Right lobe of liver (tissue), 4 donors: ENCODE measurements around the gene ANLN.
"Not testable (repeated sequence)": the region's sequence is repeated elsewhere in the genome, so short reads cannot be mapped to it uniquely, and the experiment has no call there.

Experiments used
- POLR2A ChIP-seq: fragments of 450-650 bp; IDR thresholded peaks from one replicate; pipeline ENCODE4 v1.6.1; 2017; ENCODE audit warnings: antibody characterized with exemption, mild to moderate bottlenecking
- TF ChIP-seq, protein P1 (sequence below), 4 donors: fragments of 200-600 bp in 3 of 4; fragments of 450-650 bp in 1 of 4; IDR thresholded peaks; one replicate each; pipeline versions ENCODE4 v1.5.1 to v1.8.0; 2016 to 2022; ENCODE audit warnings: antibody characterized with exemption in 4 of 4, mild to moderate bottlenecking in 2 of 4
- donor health status: DM: no; HTN: no; CAD: no.
- donor health status: DM: no; HTN: no; CAD: no.
- donor health status: DM: no; HTN: yes; CAD: no.

DNA sequence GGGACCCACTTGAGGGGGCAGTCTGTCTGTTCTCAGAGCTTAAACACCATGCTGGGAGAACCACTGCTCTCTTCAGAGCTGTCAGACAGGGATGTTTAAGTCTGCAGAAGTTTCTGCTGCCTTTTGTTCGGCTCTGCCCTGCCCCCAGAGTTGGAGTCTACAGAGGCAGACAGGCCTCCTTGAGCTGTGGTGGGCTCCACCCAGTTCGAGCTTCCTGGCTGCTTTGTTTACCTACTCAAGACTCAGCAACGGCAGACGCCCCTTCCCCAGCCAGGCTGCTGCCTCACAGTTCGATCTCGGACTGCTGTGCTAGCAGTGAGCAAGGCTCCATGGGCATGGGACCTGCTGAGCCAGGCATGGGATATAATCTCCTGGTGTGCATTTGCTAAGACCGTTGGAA is 11.1 kb upstream of the ANLN start:
- not testable (repeated sequence) for TF ChIP-seq POLR2A
- TF ChIP-seq, protein P1, sequence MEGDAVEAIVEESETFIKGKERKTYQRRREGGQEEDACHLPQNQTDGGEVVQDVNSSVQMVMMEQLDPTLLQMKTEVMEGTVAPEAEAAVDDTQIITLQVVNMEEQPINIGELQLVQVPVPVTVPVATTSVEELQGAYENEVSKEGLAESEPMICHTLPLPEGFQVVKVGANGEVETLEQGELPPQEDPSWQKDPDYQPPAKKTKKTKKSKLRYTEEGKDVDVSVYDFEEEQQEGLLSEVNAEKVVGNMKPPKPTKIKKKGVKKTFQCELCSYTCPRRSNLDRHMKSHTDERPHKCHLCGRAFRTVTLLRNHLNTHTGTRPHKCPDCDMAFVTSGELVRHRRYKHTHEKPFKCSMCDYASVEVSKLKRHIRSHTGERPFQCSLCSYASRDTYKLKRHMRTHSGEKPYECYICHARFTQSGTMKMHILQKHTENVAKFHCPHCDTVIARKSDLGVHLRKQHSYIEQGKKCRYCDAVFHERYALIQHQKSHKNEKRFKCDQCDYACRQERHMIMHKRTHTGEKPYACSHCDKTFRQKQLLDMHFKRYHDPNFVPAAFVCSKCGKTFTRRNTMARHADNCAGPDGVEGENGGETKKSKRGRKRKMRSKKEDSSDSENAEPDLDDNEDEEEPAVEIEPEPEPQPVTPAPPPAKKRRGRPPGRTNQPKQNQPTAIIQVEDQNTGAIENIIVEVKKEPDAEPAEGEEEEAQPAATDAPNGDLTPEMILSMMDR (IDR thresholded peaks at IDR 0.05): not testable (repeated sequence)
